Activated T-cell treated with anti-CD3 and anti-CD28 coated beads, Interleukin-2, amount 50 U/mL, for 48 hours (primary cell): Measurements from ENCODE around the gene MRPL33.
A peak's percentile ranks its signal among the peaks of the same experiment; 100 is the strongest.

Source experiments
- DNase-seq, 2 experiments: peaks; one replicate each; pipeline ENCODE4 v3.0.0-alpha.2; 2020

The MRPL33 gene

GRCh38 chr2:27779417-27780055 lies 8.0 kb downstream of the MRPL33 start:
- no peak for DNase-seq

GRCh38 chr2:27781496-27781895 lies 10.0 kb downstream of the MRPL33 start:
- no peak for DNase-seq

GRCh38 chr2:27782701-27783100 lies 11.2 kb downstream of the MRPL33 start:
- no peak for DNase-seq

- no peak for DNase-seq
Observed at GRCh38 chr2:27790796-27791195, 19.3 kb downstream of the MRPL33 start.

GRCh38 chr2:27792759-27793158 lies 21.2 kb downstream of the MRPL33 start:
- DNase-seq, result no peak

- DNase-seq, result no peak
Observed at GRCh38 chr2:27795093-27795834, 23.7 kb downstream of the MRPL33 start.

- no peak for DNase-seq
Observed at GRCh38 chr2:27795868-27796277, 24.4 kb downstream of the MRPL33 start.

GRCh38 chr2:27796791-27797765 lies 25.6 kb downstream of the MRPL33 start:
- no peak for DNase-seq

GRCh38 chr2:27797841-27798240 lies 26.3 kb downstream of the MRPL33 start:
- DNase-seq, result no peak

- DNase-seq, result no peak
Observed at GRCh38 chr2:27798486-27798885, 27.0 kb downstream of the MRPL33 start.

GRCh38 chr2:27798948-27799645 lies 27.6 kb downstream of the MRPL33 start:
- no peak for DNase-seq

- no peak for DNase-seq
Observed at GRCh38 chr2:27799646-27800010, 28.1 kb downstream of the MRPL33 start.

- DNase-seq, result no peak
Observed at GRCh38 chr2:27800856-27801255, 29.3 kb downstream of the MRPL33 start.

- DNase-seq, result no peak
Observed at GRCh38 chr2:27802547-27802946, 31.0 kb downstream of the MRPL33 start.

- DNase-seq, result no peak
Observed at GRCh38 chr2:27803046-27803445, 31.5 kb downstream of the MRPL33 start.

GRCh38 chr2:27804146-27804545 lies 32.6 kb downstream of the MRPL33 start:
- DNase-seq, result no peak

- no peak for DNase-seq
Observed at GRCh38 chr2:27805180-27805579, 33.7 kb downstream of the MRPL33 start.

- DNase-seq, result no peak
Observed at GRCh38 chr2:27806311-27807059, 35.0 kb downstream of the MRPL33 start.

- DNase-seq, result peak; percentile 28 to 29
Observed at GRCh38 chr2:27807476-27807875, 36.0 kb downstream of the MRPL33 start.

- DNase-seq, result no peak
Observed at GRCh38 chr2:27808418-27808817, 36.9 kb downstream of the MRPL33 start.

- no peak for DNase-seq
Observed at GRCh38 chr2:27808984-27809383, 37.5 kb downstream of the MRPL33 start.

- no peak for DNase-seq
Observed at GRCh38 chr2:27809761-27810241, 38.3 kb downstream of the MRPL33 start.
